ENCODE data around the gene SNRNP70. TPM values are rescaled to one million over a fixed set of nuclear protein-coding genes. Genes with fewer than 3 reads are reported as not detected.

Gene SNRNP70
- polyA plus RNA-seq, 4 donors: 317 to 333 (median 329) TPM

- DNase-seq (ENCODE audit: low read depth in 4 of 4, low spot score in 3 of 4): no peak
Observed at GRCh38 chr19:49097453-49098288, 12.4 kb downstream of the SNRNP70 start.

GRCh38 chr19:49098795-49099194 lies 13.5 kb downstream of the SNRNP70 start:
- DNase-seq (ENCODE audit: low read depth in 4 of 4, low spot score in 3 of 4): no peak

GRCh38 chr19:49101160-49101559 lies 15.9 kb downstream of the SNRNP70 start:
- no peak for DNase-seq (ENCODE audit: low read depth in 4 of 4, low spot score in 3 of 4)

- no peak for DNase-seq (ENCODE audit: low read depth in 4 of 4, low spot score in 3 of 4)
Observed at GRCh38 chr19:49102303-49102702, 17.1 kb downstream of the SNRNP70 start.

- no peak for DNase-seq (ENCODE audit: low read depth in 4 of 4, low spot score in 3 of 4)
Observed at GRCh38 chr19:49103331-49104085, 18.3 kb downstream of the SNRNP70 start.

DNA sequence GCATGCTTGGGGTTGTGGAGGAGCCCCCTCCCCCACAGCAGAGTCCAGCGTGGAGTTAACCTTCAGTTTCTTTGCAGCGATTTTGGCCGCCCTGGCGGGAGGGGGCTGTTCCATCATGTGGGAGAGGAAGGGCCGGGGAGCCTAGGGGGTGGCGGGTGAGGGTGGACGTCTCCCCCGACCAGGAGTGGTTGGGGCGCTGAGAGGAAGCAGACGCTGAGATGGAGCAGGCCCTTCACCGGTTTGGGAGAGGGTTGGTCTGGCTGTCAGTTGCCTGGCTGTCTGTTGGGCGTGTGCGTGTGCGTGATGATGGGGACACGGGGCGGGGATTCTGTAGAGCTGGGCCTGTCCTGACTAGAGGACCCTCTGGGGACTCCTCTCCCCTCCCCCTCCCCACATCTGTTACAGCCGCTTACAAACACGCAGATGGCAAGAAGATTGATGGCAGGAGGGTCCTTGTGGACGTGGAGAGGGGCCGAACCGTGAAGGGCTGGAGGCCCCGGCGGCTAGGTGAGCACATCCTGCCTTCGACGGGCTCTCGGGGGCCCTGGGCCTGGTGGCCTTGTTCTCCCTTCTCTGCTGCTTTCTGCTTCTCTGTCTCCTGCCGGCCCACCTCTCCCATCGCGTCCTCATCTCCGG lies 19.1 kb downstream of the SNRNP70 start:
- no peak for DNase-seq (ENCODE audit: low read depth in 4 of 4, low spot score in 3 of 4)

GRCh38 chr19:49106648-49107135 lies 21.4 kb downstream of the SNRNP70 start:
- DNase-seq (ENCODE audit: low read depth in 4 of 4, low spot score in 3 of 4): no peak

DNA sequence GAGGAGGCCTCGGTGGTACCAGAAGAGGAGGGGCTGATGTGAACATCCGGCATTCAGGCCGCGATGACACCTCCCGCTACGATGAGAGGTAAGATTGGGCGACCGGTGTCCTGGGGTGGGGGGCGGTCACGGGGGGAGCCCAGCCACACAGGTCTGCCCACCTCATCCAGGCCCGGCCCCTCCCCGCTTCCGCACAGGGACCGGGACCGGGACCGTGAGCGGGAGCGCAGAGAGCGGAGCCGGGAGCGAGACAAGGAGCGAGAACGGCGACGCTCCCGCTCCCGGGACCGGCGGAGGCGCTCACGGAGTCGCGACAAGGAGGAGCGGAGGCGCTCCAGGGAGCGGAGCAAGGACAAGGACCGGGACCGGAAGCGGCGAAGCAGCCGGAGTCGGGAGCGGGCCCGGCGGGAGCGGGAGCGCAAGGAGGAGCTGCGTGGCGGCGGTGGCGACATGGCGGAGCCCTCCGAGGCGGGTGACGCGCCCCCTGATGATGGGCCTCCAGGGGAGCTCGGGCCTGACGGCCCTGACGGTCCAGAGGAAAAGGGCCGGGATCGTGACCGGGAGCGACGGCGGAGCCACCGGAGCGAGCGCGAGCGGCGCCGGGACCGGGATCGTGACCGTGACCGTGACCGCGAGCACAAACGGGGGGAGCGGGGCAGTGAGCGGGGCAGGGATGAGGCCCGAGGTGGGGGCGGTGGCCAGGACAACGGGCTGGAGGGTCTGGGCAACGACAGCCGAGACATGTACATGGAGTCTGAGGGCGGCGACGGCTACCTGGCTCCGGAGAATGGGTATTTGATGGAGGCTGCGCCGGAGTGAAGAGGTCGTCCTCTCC lies 22.6 kb downstream of the SNRNP70 start:
- no peak for DNase-seq (ENCODE audit: low read depth in 4 of 4, low spot score in 3 of 4)

DNA sequence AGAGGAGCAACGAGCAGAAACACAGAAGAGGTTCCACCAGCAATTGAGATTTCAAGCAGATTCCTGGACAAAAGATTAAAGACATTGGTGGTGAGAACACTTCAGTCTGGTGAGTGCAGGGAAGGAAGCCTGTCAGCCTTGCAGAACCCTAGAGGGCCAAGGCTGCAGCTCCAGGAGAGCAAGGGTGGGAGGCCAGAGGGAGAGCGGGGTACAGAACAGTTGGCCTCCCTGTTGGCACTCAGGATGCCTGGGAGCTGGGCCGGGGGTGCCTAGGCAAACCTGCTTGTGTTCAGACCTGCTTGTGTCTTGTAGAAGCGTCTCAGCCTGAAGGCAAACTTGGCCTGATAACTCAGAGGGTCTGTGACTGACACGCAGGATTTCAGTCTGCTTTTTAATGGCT lies 23.8 kb downstream of the SNRNP70 start:
- no peak for DNase-seq (ENCODE audit: low read depth in 4 of 4, low spot score in 3 of 4)

DNA sequence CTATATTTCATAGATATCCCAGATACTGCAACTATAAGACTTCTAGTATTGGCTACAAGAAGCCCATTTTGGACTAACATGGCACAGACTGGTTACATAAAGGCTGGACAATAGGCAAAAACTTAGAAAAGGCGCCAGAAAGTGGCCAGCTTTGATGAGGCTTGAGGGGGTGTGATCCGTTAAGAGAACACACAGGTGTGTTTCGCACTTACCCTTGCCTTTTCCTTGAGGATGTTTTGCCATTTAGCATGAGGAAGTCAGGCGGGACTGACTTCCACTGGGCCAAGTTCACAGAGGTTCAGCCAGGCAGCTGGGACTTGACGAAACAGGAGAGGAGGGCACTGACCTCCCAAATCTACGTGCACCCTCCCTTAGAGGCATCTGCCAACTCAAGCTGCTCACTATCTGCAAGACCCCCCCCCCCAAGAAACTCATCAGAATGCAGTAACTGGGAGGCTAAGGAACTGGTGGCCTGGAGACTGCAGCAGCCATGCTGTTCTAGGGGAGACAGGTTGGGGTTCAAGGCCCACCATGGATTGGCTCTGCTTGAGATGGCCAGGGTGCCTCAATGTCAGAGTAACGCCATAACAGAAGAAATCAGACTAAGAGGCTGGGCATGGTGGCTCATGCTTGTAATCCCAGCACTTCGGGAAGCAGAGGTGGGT lies 24.4 kb downstream of the SNRNP70 start:
- DNase-seq (ENCODE audit: low read depth in 4 of 4, low spot score in 3 of 4): no peak

- no peak for DNase-seq (ENCODE audit: low read depth in 4 of 4, low spot score in 3 of 4)
Observed at GRCh38 chr19:49110567-49110966, 25.3 kb downstream of the SNRNP70 start.

GRCh38 chr19:49111218-49111998 lies 26.2 kb downstream of the SNRNP70 start:
- no peak for DNase-seq (ENCODE audit: low read depth in 4 of 4, low spot score in 3 of 4)

DNA sequence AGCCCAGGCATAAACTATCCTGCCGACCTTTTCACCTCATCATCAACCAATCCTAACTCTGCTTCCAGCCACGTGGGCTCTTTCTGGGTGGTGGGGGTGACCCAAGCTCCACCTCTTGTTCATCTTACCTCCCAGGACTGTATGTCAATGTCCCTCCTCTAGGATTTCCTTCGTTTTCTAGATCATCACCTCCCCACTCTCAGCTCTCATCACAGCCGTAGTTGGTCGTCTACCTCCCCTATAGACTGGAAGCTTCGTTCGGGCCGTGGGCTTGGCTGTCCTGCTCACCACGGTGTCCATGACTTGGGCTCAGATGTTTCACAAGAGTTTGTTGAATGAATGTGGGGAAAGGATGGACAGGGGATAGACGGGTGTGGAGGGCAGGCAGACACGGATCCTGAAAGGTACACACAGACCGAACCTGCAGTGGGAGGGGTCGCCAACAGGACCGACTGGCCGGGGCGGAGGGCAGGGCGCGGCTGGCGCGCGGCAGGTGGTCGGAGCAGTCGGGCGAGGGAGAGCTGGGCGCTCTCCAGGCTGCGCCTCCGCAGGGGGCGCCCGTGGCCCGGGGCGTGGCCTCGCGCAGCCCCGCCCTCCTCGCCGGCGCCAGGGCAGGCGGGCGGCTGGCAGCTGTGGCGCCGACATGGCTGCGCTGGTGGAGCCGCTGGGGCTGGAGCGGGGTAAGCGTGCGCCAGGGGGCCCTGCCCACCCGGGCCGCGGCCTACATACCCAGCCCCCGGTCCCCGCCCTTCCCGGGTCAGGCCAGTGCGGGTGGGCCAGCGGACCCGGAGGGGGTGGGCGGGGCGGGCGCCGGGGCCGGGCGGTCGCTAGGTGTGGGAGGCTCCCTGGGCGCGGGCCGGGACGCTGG lies 28.7 kb downstream of the SNRNP70 start, which contains the start of gene LIN7B:
LIN7B (plus strand) TSS at position 609 of the 868 bp plus-strand sequence; CDS start at position 644, 35 bp downstream.
- peak in 1 of 4 donors; percentile 63 for DNase-seq (ENCODE audit: low read depth in 4 of 4, low spot score in 3 of 4)

DNA sequence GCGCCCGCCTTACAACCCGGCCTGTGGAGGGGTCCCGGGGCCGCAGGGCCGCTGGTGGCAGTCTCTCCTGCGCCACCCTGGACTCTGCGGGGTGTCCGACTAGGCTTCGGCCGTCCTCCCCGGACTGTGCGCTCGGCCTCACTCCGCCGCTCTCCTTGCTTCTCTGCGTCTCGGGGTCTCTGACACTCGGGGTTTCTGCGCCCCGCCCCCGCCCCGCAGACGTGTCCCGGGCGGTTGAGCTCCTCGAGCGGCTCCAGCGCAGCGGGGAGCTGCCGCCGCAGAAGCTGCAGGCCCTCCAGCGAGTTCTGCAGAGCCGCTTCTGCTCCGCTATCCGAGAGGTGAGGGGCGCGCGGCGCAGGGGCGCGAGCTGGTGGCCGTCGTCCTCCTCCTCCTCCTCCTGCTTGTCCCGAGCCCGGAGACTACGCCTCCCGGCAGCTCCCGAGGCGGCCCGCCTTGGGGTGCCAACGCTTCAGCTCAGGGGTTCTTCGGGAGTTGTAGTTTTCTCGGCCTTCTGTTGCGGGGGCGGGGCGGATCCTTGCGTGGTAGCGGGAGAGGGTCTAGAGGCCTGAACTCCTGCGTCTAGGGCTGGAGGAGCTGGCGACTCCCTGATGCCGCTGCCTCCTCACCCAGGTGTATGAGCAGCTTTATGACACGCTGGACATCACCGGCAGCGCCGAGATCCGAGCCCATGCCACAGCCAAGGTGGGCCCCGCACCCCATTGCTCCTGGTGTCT lies 29.5 kb downstream of the SNRNP70 start:
- DNase-seq (ENCODE audit: low read depth in 4 of 4, low spot score in 3 of 4): no peak

DNA sequence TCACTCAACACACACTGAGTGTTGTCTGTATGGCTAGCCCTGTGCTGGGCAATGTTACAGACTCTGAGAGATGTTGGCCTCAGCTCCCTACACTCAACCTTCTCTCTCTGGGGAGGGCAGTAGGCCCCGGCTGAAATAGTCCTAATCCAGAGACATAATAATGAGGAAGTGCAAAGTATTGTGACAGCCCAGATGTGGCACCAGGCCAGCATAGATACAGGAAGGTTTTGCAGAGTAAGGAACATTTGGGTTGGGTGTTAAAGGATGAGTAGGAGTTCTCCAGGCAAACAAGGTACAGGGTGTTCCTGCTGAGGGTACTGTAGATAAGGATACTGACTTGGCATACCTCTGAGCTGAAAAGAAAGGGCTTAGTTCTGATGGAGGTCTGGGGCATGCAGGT lies 31.3 kb downstream of the SNRNP70 start:
- no peak for DNase-seq (ENCODE audit: low read depth in 4 of 4, low spot score in 3 of 4)

GRCh38 chr19:49117677-49118564 lies 32.7 kb downstream of the SNRNP70 start:
- DNase-seq (ENCODE audit: low read depth in 4 of 4, low spot score in 3 of 4): no peak
